NCI-H2227 treated with DMSO at 0.1 percent for 48 hours (cell line): ENCODE results near the gene ADISSP.

Experiments used
- DNase-seq: peaks from one replicate; lab custom pipeline; 2025; lab: John Stamatoyannopoulos, UW

Gene ADISSP

DNA sequence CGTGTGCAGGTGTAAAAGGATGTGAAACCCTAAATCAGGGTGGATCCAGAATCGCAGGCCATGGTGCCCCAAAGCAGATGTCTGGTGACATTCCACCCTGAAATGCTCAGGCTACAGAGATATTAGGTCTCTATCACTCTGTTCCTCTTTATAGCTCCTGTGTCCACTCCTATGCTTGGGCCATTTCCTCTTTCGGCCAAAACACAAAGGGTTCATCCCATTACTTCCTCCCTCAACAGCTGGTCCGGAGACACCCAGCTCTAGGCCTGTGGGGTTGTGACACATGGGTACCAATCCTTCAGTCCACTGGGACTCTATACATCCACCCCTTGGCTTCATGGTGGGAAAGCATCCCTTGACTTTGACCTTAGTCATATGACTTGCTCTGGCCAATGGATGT, 53.5 kb downstream of the ADISSP start:
- DNase-seq = no peak

DNA sequence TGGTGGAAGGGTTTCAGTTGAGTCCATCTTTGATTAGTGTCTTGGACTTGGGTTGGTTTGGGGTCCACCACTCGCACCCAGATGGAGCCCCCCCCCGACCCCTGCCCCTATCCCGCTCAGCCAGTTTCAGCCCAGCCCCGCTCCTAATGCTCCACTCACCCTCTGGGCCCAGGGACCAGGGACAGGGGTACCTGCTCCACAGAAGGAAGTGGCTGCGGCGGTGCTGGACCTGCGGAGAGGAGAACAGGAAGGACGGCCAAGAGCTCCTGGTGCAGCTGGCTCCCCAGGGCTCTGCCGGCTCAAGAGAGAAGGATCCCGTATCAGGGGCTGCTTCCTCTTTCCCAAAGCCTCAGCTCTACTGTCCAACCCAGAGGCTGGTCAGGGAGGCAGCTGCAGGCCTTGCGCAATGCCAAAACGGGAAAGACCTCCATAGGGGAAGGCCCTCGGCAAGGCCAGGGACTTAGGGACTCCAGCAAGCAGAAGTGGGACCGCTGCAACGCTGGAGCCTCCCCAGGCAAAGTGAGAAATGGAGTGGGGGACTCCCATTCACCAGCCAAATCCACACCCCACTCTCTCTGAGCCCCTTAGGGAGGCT, 55.2 kb downstream of the ADISSP start, which contains the start of gene SIGLEC1:
Gene SIGLEC1, minus strand, starts transcription at position 322 of the 595 bp plus-strand sequence. CDS start 5,472 bp downstream, outside the sequence.
- DNase-seq = no peak

DNA sequence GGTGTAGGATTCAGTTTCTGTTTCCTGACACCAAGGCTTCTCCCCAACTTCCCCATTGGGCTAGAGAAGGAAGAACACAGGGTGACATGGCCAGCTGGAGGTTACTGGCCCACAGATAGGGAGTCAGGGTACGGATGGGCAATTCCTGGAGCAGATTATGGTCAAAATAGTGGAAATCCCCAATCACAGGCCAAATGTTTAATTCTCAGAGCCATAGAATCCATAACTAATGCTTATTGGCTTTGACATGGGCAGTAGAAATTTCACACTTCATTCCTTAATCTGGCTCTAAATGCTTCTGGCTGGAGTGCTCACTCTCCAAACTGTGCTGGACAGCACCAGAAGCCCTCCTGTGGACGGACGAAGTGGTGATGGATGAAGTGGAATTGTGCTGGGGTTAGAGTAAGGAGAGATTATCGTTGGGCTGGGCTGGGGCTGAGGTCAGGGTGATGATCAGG, 56.0 kb downstream of the ADISSP start:
- no peak for DNase-seq

DNA sequence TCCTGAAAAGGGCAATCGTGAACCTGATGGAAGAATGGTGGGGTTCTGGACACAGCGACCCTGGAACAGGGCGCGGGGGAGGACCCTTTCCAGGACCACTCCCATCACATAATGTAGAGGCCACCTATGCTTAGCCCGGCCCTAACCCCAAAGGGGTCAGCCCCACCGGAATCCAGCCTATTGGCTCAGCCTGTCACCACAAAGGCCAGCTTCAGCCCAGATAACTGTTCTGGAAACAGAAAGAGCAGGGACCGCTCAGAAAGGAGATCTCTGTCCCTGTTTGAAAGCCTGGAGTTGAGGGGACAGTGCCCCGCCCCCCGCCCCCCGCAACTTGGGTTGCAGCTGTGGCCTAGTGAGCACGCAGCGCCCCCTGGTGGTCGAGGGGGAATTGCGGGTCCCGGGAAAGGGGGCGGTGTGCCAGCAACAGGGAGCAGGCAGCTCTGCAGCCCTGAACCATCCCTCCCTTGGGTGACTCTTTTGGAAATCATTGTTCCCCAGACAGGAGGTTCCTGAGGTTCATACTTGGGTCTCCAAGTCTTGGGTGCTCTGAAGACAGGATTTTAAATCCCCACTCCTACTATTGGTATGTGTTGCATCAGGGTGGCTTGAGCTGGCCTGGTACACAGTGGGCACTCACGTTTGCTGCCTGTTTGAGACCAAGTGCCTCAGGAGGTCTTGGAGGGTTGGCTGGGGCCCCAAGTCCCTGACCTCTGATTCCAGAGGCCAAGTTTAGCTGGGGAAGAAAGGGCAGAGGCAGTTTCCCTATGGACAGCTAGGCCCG, 56.7 kb downstream of the ADISSP start:
- peak; percentile 18 for DNase-seq

DNA sequence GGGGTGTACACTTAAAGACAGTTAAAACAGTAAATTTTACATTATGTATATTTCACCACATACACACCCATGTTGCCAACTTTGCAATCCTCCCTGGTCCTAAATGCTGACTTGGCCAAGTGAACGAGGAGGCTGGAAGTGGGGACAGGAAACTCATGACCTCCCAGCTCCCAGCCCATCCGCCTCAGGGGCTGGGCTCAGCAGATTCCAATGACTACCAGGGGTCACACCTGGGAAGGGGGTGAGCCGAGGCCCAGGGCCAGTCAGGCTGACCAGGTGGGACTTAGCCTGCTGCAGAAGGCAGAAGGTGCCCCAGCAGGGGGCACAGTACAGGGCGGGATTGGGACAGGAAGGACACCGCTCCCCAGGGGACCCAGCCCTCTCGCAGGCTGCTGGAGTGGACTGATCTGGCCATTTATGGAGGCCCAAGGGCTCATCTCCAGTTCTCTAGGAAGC, 57.5 kb downstream of the ADISSP start:
- no peak for DNase-seq

DNA sequence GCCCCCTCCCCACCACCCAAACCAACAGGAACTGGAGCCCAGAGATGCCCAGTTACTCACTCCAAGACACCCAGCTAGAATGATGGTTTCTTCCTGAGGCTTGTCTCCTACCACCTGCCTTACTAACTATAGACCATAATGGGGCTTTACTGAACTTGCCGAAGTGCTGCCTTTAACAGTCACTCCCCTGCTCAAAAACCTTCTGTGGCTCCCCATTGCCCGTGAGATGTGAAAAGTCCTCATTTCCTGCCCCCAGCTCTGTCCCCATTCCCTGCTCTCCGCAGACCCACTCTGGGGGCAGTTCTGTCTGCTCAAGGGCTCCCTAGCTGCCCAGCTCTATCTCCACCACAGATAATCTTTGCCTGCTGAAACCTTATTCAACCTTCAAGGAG, 60.0 kb downstream of the ADISSP start:
- no peak for DNase-seq

DNA sequence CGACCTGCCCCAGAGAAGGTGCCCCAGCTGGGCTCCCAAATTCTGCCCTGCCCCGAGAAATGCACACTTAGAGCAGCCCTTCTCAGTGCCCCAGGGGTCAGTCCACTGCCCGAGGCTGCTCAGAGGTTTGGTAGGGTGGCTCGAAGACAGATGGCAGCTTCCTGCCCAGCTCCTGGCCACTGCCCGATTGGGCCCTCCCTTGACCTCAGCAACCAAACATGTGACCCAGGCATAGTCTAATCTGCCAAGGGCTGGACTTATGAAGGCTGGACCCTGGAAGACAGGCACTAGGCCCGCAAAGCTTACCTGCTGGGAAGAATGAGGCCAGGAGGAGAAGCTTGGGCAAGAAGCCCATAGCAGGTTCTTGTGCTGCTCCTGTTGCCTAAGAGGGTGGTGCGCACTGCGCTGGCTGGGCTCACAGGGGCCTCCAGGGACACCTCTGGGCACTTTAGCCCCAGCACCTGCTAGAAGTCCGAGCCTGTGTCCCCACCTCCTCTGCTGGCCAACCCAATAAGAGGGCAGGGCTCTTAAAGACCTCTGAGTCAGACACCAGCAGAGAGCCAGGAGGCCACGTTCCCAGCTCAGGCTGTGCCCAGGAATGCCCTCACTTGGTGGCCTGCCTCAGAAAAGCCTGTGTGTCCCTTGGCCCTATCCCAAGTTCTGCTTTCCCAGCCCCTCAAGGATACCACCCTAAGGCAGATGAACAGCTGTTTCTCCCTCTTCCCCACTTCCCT, 60.6 kb downstream of the ADISSP start:
- no peak for DNase-seq

DNA sequence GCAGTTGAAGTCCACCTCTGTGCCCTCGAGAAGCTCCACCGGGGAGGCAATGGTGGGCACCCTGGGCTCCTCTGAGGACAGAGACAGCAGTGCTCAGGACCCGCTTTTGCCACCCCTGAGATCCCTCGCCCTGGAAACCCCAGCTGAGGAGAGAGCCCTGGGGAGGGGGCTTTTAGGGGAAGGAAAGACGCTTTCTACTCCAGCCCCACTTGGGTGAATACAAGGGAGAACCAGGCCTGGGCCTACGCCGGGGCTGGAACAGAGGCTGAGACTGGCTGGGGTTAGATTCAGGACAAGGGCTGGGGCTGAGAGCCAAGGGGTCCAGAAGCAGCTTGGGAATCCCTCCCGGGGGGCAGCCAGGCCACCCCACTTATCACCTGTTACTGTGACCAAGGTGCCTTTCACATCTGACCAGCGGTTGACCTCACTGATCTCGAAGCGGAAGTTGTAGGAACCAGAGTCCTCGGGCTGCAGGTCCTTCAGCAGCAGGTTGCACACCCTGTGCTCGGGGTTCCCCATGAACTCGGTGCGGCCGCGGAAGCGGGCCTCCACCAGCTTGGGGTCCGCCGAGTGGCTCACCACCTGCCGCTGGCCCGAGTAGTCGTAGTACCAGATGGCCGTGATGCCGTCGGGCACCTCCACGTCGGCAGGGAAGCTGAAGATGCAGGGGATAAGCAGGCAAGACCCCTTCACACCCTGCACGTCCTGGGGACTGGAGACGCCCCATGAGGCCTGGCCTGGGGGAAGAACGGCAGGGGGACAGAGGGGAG, 61.4 kb downstream of the ADISSP start:
- no peak for DNase-seq

DNA sequence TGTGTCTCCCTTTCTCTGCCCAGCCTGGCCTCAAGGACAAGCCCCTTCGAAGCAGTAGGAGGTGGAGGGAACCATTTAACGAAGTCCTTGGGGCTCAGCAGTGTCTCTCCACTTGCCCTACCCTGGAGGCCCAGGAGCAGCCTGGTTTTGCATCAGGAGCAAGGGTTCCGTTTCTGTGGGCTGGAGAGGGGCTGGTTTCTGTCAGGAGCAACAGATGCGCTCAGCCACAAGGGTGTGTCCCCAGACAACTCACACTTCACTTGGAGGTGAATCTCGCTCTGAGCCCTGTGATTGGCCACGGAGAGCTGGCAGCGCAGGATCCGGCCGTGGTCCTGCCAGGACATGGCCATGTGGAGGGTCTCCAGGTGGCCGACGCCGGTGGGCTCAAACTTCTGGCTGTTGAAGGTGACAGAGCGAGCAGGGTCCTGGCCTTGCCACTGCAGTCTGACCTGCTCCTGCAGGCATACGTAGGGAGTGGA, 62.0 kb downstream of the ADISSP start:
- DNase-seq = no peak

DNA sequence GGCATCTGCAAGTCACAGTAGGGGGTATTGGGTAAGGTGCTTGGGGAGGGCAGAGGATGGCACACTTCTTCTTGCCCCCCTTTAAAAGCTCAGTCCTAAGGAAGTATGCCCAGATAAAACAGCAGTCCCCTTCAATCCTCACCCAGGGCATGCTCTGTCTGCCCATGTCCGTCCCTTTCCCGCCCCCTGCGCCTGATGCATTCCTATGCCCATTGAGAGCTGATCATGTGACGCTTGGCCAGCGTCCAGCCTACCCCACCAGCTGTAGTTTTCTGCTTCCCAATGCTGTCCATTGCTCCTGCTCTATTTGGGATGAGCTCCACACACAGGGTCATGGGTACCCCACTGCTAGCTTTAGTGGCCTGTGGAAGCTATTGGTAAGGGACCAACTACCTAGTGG, 63.5 kb downstream of the ADISSP start:
- DNase-seq = no peak
